DND-41 (cell line): ENCODE measurements around the gene RAPGEF2.

Experiments used
- ATAC-seq: fragments of 200-7000 bp; cut with Tn5 transposase; 3 replicates; pipeline ENCODE4 v1.9.1; 2021; ENCODE audit warnings: low read depth; ENCODE audit not compliant: insufficient read depth
- DNase-seq: peaks from one replicate; pipeline ENCODE4 v3.0.0-alpha.2; 2020
- H2AFZ ChIP-seq: 2 replicates; pipeline ENCODE4 v1.6.0; 2012; ENCODE audit warnings: low read depth, low read length
- H3K27ac ChIP-seq: 2 replicates; pipeline ENCODE4 v1.5.1; 2012; ENCODE audit warnings: low read length, inconsistent platforms
- H3K27me3 ChIP-seq: fragments of 200-600 bp; sonication (generic); 2 replicates; pipeline ENCODE4 v1.6.0; 2012; ENCODE audit warnings: low read length, mild to moderate bottlenecking, inconsistent platforms; ENCODE audit not compliant: insufficient read depth, poor library complexity
- H3K36me3 ChIP-seq: 2 replicates; pipeline ENCODE4 v1.5.1; 2012; ENCODE audit warnings: low read length, inconsistent platforms; ENCODE audit not compliant: insufficient read depth
- H3K4me1 ChIP-seq: 2 replicates; pipeline ENCODE4 v1.5.1; 2012; ENCODE audit warnings: mild to moderate bottlenecking, low read length; ENCODE audit not compliant: insufficient read depth
- H3K4me2 ChIP-seq: 2 replicates; pipeline ENCODE4 v1.6.0; 2012; ENCODE audit warnings: mild to moderate bottlenecking, moderate library complexity, low read length, inconsistent platforms; ENCODE audit not compliant: insufficient read depth
- H3K4me3 ChIP-seq, 2 experiments: fragments of 200-600 bp in 1 of 2; shearing (Covaris generic) in 1 of 2; 2 replicates each; pipeline ENCODE4 v1.5.1; 2012 to 2016; ENCODE audit warnings: inconsistent platforms in 2 of 2, low read length in 2 of 2, mild to moderate bottlenecking in 2 of 2, low read depth in 1 of 2, moderate library complexity in 1 of 2
- H3K79me2 ChIP-seq: 2 replicates; pipeline ENCODE4 v1.6.0; 2012; ENCODE audit warnings: low read length, inconsistent platforms; ENCODE audit not compliant: insufficient read depth
- H3K9ac ChIP-seq: 2 replicates; pipeline ENCODE4 v1.6.0; 2012; ENCODE audit warnings: low read depth, mild to moderate bottlenecking, inconsistent platforms, low read length, moderate library complexity
- H3K9me3 ChIP-seq: 2 replicates; pipeline ENCODE4 v1.5.1; 2012; ENCODE audit warnings: low read length, moderate library complexity, mild to moderate bottlenecking, inconsistent platforms; ENCODE audit not compliant: insufficient read depth, severe bottlenecking
- H4K20me1 ChIP-seq: 2 replicates; pipeline ENCODE4 v1.6.0; 2012; ENCODE audit warnings: low read length; ENCODE audit not compliant: insufficient read depth
- CTCF ChIP-seq: IDR thresholded peaks from 2 replicates; pipeline ENCODE4 v1.5.1; 2012; ENCODE audit warnings: borderline replicate concordance, low read length, moderate library complexity, mild to moderate bottlenecking; ENCODE audit not compliant: poor library complexity, severe bottlenecking; ENCODE audit errors: extremely low read depth
- EZH2 ChIP-seq: IDR thresholded peaks from 3 replicates; pipeline ENCODE4 v1.6.1; 2012; ENCODE audit warnings: borderline replicate concordance, low read depth, mild to moderate bottlenecking, moderate library complexity, low read length, inconsistent platforms; ENCODE audit not compliant: severe bottlenecking

RAPGEF2 gene

GRCh38 chr4:159158083-159158617 lies 55.3 kb downstream of the RAPGEF2 start:
- no peak overlapping the region for H3K4me2 ChIP-seq

GRCh38 chr4:159158985-159159384 lies 56.1 kb downstream of the RAPGEF2 start:
- Histone ChIP-seq H3K36me3 (no peaks in the 10 kb centered on the region), H3K27ac (no peak overlapping the region), H3K9me3 (no peaks in the 10 kb centered on the region), H3K4me3 (no peak overlapping the region), H3K79me2 (no peaks in the 10 kb centered on the region), H3K27me3 (no peaks in the 10 kb centered on the region), H4K20me1 (peaks cover 16% of the 10 kb centered on the region; the same call in 1 of the 2 replicates), H3K4me1 (no peaks in the 10 kb centered on the region), H3K4me2 (no peak overlapping the region), H2AFZ (no peak overlapping the region), H3K9ac (no peak overlapping the region)
- TF ChIP-seq EZH2 (no peak), CTCF (no peak)
- ATAC-seq (no peak), DNase-seq (no peak)

More at GRCh38 chr4:159158083-159158617, 55.3 kb downstream of the RAPGEF2 start:
- Histone ChIP-seq H3K4me3 (no peak overlapping the region), H3K79me2 (0 out of 2 replicates have a peak, but pooled peaks cover 4% of the 10 kb centered on the region), H3K27ac (no peak overlapping the region), H2AFZ (no peak overlapping the region), H3K36me3 (no peaks in the 10 kb centered on the region), H4K20me1 (peaks cover 16% of the 10 kb centered on the region; the same call in 1 of the 2 replicates), H3K9ac (no peak overlapping the region), H3K27me3 (no peaks in the 10 kb centered on the region), H3K4me1 (no peaks in the 10 kb centered on the region), H3K9me3 (no peaks in the 10 kb centered on the region)
- ATAC-seq (no peak), DNase-seq (no peak)
- TF ChIP-seq EZH2 (no peak), CTCF (no peak)

GRCh38 chr4:159159611-159160010 lies 56.7 kb downstream of the RAPGEF2 start:
- TF ChIP-seq CTCF = no peak
- no peak for TF ChIP-seq EZH2
- H3K79me2 ChIP-seq = no peaks in the 10 kb centered on the region
- no peaks in the 10 kb centered on the region for H3K36me3 ChIP-seq
- DNase-seq (no peak), ATAC-seq (no peak)
- no peaks in the 10 kb centered on the region for H3K27me3 ChIP-seq
- H3K4me2 ChIP-seq = no peak overlapping the region
- H3K4me3 ChIP-seq = no peak overlapping the region
- no peaks in the 10 kb centered on the region for H3K9me3 ChIP-seq
- H3K9ac ChIP-seq = no peak overlapping the region
- no peak overlapping the region for H2AFZ ChIP-seq
- H3K27ac ChIP-seq = no peak overlapping the region
- H4K20me1 ChIP-seq = peaks cover 16% of the 10 kb centered on the region; the same call in 1 of the 2 replicates
- no peaks in the 10 kb centered on the region for H3K4me1 ChIP-seq
